HG02885 (cell line): ENCODE results near the gene CARHSP1.
"Not testable (repeated sequence)": the region's sequence is repeated elsewhere in the genome, so short reads cannot be mapped to it uniquely, and the experiment has no call there.

ENCODE experiments used
- ATAC-seq: cut with Tn5 transposase; IDR thresholded peaks from one replicate; pipeline ENCODE4 v1.9.1; 2021; ENCODE audit warnings: mild to moderate bottlenecking; ENCODE audit not compliant: unreplicated experiment, poor library complexity

CARHSP1 gene

GRCh38 chr16:8893976-8894690, 25.3 kb upstream of the CARHSP1 start:
- ATAC-seq, result no peak

GRCh38 chr16:8893426-8893825, 24.6 kb upstream of the CARHSP1 start:
- ATAC-seq, result no peak

GRCh38 chr16:8892101-8892575, 23.3 kb upstream of the CARHSP1 start:
- peak; percentile 34 for ATAC-seq

GRCh38 chr16:8890549-8890921, 21.7 kb upstream of the CARHSP1 start:
- no peak for ATAC-seq

- ATAC-seq, result no peak
Observed at GRCh38 chr16:8889893-8890548, 21.2 kb upstream of the CARHSP1 start.

GRCh38 chr16:8888951-8889892, 20.4 kb upstream of the CARHSP1 start:
- no peak for ATAC-seq

- no peak for ATAC-seq
Observed at GRCh38 chr16:8887952-8888560, 19.2 kb upstream of the CARHSP1 start.

- no peak for ATAC-seq
Observed at GRCh38 chr16:8887431-8887765, 18.6 kb upstream of the CARHSP1 start.

GRCh38 chr16:8886593-8887430, 18.0 kb upstream of the CARHSP1 start:
- ATAC-seq, result no peak

- no peak for ATAC-seq
Observed at GRCh38 chr16:8885674-8886592, 17.1 kb upstream of the CARHSP1 start.

GRCh38 chr16:8882725-8883377, 14.0 kb upstream of the CARHSP1 start:
- ATAC-seq, result no peak

GRCh38 chr16:8882041-8882617, 13.3 kb upstream of the CARHSP1 start, which contains the start of gene LITAFD:
TSS of gene LITAFD (plus strand) at chr16:8882351. CDS start at chr16:8884356, 2,005 bp downstream.
- no peak for ATAC-seq

- ATAC-seq, result no peak
Observed at GRCh38 chr16:8880839-8881510, 12.2 kb upstream of the CARHSP1 start.

GRCh38 chr16:8878523-8878911, 9.7 kb upstream of the CARHSP1 start:
- no peak for ATAC-seq

GRCh38 chr16:8877894-8878522, 9.2 kb upstream of the CARHSP1 start:
- ATAC-seq, result no peak

GRCh38 chr16:8875317-8875716, 6.5 kb upstream of the CARHSP1 start:
- not testable (repeated sequence) for ATAC-seq

GRCh38 chr16:8874388-8874787, 5.6 kb upstream of the CARHSP1 start:
- no peak for ATAC-seq
